Mucosa of stomach (tissue), 1 donor: ENCODE results near the gene OVCH2.

Experiments used
- H3K27me3 ChIP-seq: one replicate; pipeline ENCODE4 v1.7.0; 2013; ENCODE audit warnings: mild to moderate bottlenecking, low read length; ENCODE audit not compliant: control insufficient read depth, insufficient read depth
- H3K36me3 ChIP-seq: one replicate; pipeline ENCODE4 v1.7.0; 2013; ENCODE audit warnings: low read length; ENCODE audit not compliant: control insufficient read depth, insufficient read depth
- H3K4me1 ChIP-seq: one replicate; pipeline ENCODE4 v1.7.0; 2013; ENCODE audit warnings: mild to moderate bottlenecking, low read length; ENCODE audit not compliant: control insufficient read depth, insufficient read depth
- H3K4me3 ChIP-seq: one replicate; pipeline ENCODE4 v1.7.0; 2013; ENCODE audit warnings: low read length
- H3K9ac ChIP-seq: one replicate; pipeline ENCODE4 v1.7.0; 2013; ENCODE audit warnings: mild to moderate bottlenecking, low read length, moderate library complexity
- H3K9me3 ChIP-seq: one replicate; pipeline ENCODE4 v1.7.0; 2013; ENCODE audit warnings: mild to moderate bottlenecking, low read length, moderate library complexity; ENCODE audit not compliant: control insufficient read depth
- donor health status: Pancreatic carcinoma.

Gene OVCH2

GRCh38 chr11:7686761-7687160 is 19.5 kb downstream of the OVCH2 start:
- Histone ChIP-seq H3K27me3 (no peaks in the 10 kb centered on the region), H3K4me3 (no peak overlapping the region), H3K9ac (no peak overlapping the region), H3K36me3 (no peaks in the 10 kb centered on the region), H3K9me3 (no peaks in the 10 kb centered on the region), H3K4me1 (no peaks in the 10 kb centered on the region)

- Histone ChIP-seq H3K9me3 (no peaks in the 10 kb centered on the region), H3K36me3 (no peaks in the 10 kb centered on the region), H3K9ac (no peak overlapping the region), H3K4me3 (no peak overlapping the region), H3K27me3 (no peaks in the 10 kb centered on the region), H3K4me1 (no peaks in the 10 kb centered on the region)
These were observed 22.7 kb downstream of the OVCH2 start for GRCh38 chr11:7683571-7683970.

GRCh38 chr11:7677796-7678201 is 28.5 kb downstream of the OVCH2 start:
- Histone ChIP-seq H3K9me3 (no peaks in the 10 kb centered on the region), H3K27me3 (no peaks in the 10 kb centered on the region), H3K9ac (no peak overlapping the region), H3K4me3 (no peak overlapping the region), H3K36me3 (no peaks in the 10 kb centered on the region), H3K4me1 (peaks cover 11% of the 10 kb centered on the region)

GRCh38 chr11:7677071-7677470 is 29.2 kb downstream of the OVCH2 start:
- no peaks in the 10 kb centered on the region for H3K36me3 ChIP-seq
- H3K9me3 ChIP-seq = no peaks in the 10 kb centered on the region
- H3K27me3 ChIP-seq = peaks cover 3% of the 10 kb centered on the region
- H3K4me1 ChIP-seq = peaks cover 18% of the 10 kb centered on the region
- H3K9ac ChIP-seq = no peak overlapping the region
- H3K4me3 ChIP-seq = no peak overlapping the region

GRCh38 chr11:7675631-7676030 is 30.6 kb downstream of the OVCH2 start:
- H3K27me3 ChIP-seq = peaks cover 3% of the 10 kb centered on the region

GRCh38 chr11:7673724-7674434 is 32.4 kb downstream of the OVCH2 start:
- H3K9me3 ChIP-seq = no peaks in the 10 kb centered on the region
- peaks cover 32% of the 10 kb centered on the region for H3K4me1 ChIP-seq
- H3K9ac ChIP-seq = peak overlapping the region; percentile 62
- H3K27me3 ChIP-seq = peaks cover 3% of the 10 kb centered on the region
- no peaks in the 10 kb centered on the region for H3K36me3 ChIP-seq
- peak overlapping the region; percentile 34 for H3K4me3 ChIP-seq

More at GRCh38 chr11:7675631-7676030, 30.6 kb downstream of the OVCH2 start:
- no peaks in the 10 kb centered on the region for H3K9me3 ChIP-seq
- H3K36me3 ChIP-seq = no peaks in the 10 kb centered on the region
- H3K4me1 ChIP-seq = peaks cover 32% of the 10 kb centered on the region
- H3K4me3 ChIP-seq = no peak overlapping the region
- H3K9ac ChIP-seq = no peak overlapping the region

GRCh38 chr11:7672960-7673723 is 33.1 kb downstream of the OVCH2 start, which contains the start of gene CYB5R2:
Gene CYB5R2, minus strand, starts transcription at chr11:7673500. Its CDS starts 675 bp downstream, at chr11:7672825.
- Histone ChIP-seq H3K4me1 (peaks cover 32% of the 10 kb centered on the region), H3K9ac (peak within 1 kb of the TSS; percentile 62), H3K36me3 (no peaks in the 10 kb centered on the region), H3K4me3 (peak within 1 kb of the TSS; percentile 34), H3K9me3 (no peaks in the 10 kb centered on the region), H3K27me3 (peaks cover 3% of the 10 kb centered on the region)

- Histone ChIP-seq H3K36me3 (no peaks in the 10 kb centered on the region), H3K4me1 (peaks cover 32% of the 10 kb centered on the region), H3K4me3 (no peak overlapping the region), H3K9me3 (no peaks in the 10 kb centered on the region), H3K27me3 (peaks cover 3% of the 10 kb centered on the region), H3K9ac (peak overlapping the region; percentile 62)
These were observed 33.9 kb downstream of the OVCH2 start for GRCh38 chr11:7672276-7672959.

GRCh38 chr11:7671347-7672215 is 34.7 kb downstream of the OVCH2 start:
- H3K4me1 ChIP-seq = peaks cover 32% of the 10 kb centered on the region
- H3K9ac ChIP-seq = no peak overlapping the region
- H3K4me3 ChIP-seq = no peak overlapping the region
- H3K27me3 ChIP-seq = peaks cover 3% of the 10 kb centered on the region
- peaks cover 4% of the 10 kb centered on the region for H3K36me3 ChIP-seq
- H3K9me3 ChIP-seq = no peaks in the 10 kb centered on the region

GRCh38 chr11:7670641-7671040 is 35.6 kb downstream of the OVCH2 start:
- Histone ChIP-seq H3K9ac (no peak overlapping the region), H3K4me1 (peaks cover 33% of the 10 kb centered on the region), H3K27me3 (peaks cover 3% of the 10 kb centered on the region), H3K36me3 (peaks cover 5% of the 10 kb centered on the region), H3K4me3 (no peak overlapping the region), H3K9me3 (no peaks in the 10 kb centered on the region)

GRCh38 chr11:7668911-7669310 is 37.4 kb downstream of the OVCH2 start:
- Histone ChIP-seq H3K9me3 (no peaks in the 10 kb centered on the region), H3K27me3 (peaks cover 3% of the 10 kb centered on the region), H3K36me3 (peaks cover 5% of the 10 kb centered on the region), H3K4me3 (no peak overlapping the region), H3K4me1 (peaks cover 32% of the 10 kb centered on the region), H3K9ac (no peak overlapping the region)
